NCI-H345 treated with DMSO at 0.1 percent for 48 hours (cell line): ENCODE data around the gene KLF16.

Experiments
- DNase-seq: peaks from one replicate; lab custom pipeline; 2025; ENCODE audit not compliant: unreplicated experiment; lab: John Stamatoyannopoulos, UW

Gene KLF16

GRCh38 chr19:1811942-1812425 is 51.4 kb downstream of the KLF16 start, which contains the start of gene ATP8B3:
ATP8B3 (minus strand) TSS chr19:1812276; CDS start chr19:1811736, 540 bp downstream.
- DNase-seq = no peak

- DNase-seq = no peak
Measured at GRCh38 chr19:1811472-1811894, 51.9 kb downstream of the KLF16 start.

- no peak for DNase-seq
Measured at GRCh38 chr19:1810439-1811160, 52.8 kb downstream of the KLF16 start.

- no peak for DNase-seq
Measured at GRCh38 chr19:1809678-1810077, 53.7 kb downstream of the KLF16 start.

GRCh38 chr19:1808395-1808731 is 55.0 kb downstream of the KLF16 start:
- DNase-seq = no peak

- DNase-seq = no peak
Measured at GRCh38 chr19:1807695-1808394, 55.5 kb downstream of the KLF16 start.

- no peak for DNase-seq
Measured at GRCh38 chr19:1807030-1807694, 56.2 kb downstream of the KLF16 start.

- DNase-seq = no peak
Measured at GRCh38 chr19:1806184-1807029, 57.0 kb downstream of the KLF16 start.

- DNase-seq = no peak
Measured at GRCh38 chr19:1805401-1806183, 57.8 kb downstream of the KLF16 start.

GRCh38 chr19:1804858-1805257 is 58.5 kb downstream of the KLF16 start:
- DNase-seq = no peak
